ENCODE data around the gene WSCD2.

Gene WSCD2

DNA sequence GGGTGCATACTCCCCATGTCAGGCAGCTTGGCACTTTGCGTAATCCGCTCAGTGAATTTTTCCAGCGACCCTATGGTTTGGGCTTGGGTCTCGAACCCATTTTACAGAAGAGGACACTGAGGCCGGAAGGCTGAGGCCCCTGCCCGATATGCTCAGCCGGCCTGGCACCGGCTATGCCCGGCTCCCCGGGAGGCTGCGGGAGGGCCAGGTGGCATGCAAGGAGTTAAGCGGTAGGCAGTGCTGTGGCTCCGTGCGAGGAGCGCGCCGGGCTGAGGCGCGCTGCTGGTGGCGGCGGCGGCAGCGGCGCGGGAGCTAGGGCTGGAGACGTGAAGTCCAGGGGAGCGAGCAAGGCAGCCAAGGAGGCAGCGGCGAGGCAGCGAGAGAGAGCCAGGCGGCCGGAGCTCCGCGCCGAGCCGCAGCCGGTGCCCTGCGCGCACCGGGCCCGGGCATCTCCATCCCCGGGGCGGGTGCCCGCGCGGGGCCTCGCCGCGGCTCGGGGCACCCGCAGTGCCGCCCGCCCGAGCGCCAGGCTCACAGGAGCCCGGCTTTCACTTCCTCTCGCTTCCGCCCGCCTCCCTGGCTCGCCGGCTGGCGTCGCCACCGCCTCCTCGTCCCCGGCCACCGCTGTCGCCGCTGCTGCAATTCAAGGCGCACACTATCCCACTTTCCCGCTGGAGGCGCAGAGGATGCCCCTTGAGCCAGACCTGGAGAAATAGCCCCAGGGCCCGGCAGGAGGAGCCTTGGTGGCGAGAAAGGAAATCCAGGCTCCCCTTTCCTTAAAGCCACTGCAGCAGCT is at the start of gene WSCD2:
TSS of gene WSCD2 (plus strand) at position 272 of the 796 bp plus-strand sequence. CDS start 66,545 bp downstream, outside the sequence.
- H3K27ac ChIP-seq = no peak within 1 kb of the TSS
- no peak for TF ChIP-seq ZFX (IDR thresholded peaks at IDR 0.05)
- TF ChIP-seq, protein P1, sequence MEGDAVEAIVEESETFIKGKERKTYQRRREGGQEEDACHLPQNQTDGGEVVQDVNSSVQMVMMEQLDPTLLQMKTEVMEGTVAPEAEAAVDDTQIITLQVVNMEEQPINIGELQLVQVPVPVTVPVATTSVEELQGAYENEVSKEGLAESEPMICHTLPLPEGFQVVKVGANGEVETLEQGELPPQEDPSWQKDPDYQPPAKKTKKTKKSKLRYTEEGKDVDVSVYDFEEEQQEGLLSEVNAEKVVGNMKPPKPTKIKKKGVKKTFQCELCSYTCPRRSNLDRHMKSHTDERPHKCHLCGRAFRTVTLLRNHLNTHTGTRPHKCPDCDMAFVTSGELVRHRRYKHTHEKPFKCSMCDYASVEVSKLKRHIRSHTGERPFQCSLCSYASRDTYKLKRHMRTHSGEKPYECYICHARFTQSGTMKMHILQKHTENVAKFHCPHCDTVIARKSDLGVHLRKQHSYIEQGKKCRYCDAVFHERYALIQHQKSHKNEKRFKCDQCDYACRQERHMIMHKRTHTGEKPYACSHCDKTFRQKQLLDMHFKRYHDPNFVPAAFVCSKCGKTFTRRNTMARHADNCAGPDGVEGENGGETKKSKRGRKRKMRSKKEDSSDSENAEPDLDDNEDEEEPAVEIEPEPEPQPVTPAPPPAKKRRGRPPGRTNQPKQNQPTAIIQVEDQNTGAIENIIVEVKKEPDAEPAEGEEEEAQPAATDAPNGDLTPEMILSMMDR (conservative IDR thresholded peaks at IDR 0.05) = peak; percentile 10; the same call in 1 of the 2 replicates

DNA sequence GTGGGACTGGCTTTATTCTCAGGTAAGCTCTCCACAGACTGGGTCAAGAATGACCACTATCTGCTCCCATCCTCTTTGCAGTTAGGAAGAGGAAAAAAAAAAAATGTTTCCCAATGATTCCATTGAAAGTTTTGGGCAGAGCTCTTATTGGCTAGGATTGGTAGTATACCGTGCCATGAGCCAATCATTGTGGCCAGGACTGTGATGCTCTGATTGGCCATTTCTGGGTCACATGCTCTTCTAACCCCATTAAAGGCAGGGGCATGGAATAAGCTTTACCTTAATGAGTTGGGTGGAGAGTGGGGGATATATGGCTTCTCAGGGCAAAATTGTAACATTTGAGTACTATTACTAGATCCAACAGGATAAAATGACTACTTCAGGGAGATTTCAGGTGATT is 49.4 kb upstream of the WSCD2 start:
- TF ChIP-seq, protein P1 (conservative IDR thresholded peaks at IDR 0.05) = no peak
- TF ChIP-seq ZFX (IDR thresholded peaks at IDR 0.05) = no peak
- H3K27ac ChIP-seq = no peak overlapping the region

DNA sequence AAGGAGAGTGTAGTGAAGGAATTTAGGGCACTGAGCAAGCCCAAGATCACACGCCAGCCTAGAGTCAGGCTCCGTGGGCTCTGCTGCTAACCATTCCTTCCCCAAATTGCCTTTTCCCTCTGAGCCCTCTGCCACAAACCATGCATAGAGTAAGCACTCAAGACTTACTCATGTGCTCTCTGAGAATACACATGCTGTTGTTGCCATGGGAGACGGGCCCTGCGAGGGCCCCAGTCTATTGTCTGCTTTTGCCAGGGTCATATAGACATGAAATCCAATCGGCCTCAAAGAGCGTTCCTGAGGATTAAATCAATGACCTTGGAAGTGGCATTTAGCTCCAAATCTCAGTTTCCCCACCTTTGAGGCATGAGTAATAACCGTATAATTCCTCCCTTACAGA is 48.7 kb upstream of the WSCD2 start:
- H3K27ac ChIP-seq = no peak overlapping the region
- TF ChIP-seq, protein P1 (conservative IDR thresholded peaks at IDR 0.05) = no peak
- no peak for TF ChIP-seq ZFX (IDR thresholded peaks at IDR 0.05)

DNA sequence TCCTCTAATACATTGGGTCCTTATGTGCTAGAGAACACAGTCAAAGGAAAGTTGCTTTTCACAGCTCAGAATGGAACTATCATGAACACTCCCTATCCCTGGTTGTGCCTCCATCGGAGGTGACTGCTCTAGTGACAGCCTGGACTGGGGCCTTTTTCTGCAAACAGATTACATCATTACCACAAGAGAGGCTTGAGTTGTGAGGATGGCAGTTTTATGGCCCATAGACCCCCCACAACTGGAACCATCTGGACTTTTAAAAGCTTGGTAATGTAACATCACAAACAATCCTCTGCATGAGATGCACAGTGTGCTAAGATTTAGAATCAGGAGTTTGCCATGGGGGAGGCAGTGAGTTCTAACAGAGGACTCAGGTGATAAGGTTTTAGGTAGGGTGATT is 46.6 kb upstream of the WSCD2 start:
- no peak overlapping the region for H3K27ac ChIP-seq
- TF ChIP-seq ZFX (IDR thresholded peaks at IDR 0.05) = no peak
- TF ChIP-seq, protein P1 (conservative IDR thresholded peaks at IDR 0.05) = no peak

DNA sequence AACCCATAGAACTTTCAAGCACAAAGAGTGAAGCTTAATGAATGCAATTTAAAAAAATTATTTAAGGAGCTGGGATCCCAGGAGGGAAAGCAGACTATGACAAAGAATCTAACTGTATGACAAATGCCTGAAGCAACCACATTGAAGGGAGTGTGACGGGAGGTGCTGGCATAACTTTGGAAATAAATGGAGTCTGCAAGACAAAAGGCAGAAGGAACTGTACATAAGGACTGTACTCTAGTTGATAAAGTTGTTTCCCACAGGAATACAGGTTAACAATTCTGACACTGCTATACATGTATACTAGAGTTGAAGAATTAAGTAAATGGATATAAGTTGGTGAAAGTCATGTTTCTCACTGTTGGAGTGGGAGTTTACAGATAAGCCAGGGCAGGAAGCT is 41.2 kb upstream of the WSCD2 start:
- no peak for TF ChIP-seq ZFX (IDR thresholded peaks at IDR 0.05)
- TF ChIP-seq, protein P1 (conservative IDR thresholded peaks at IDR 0.05) = no peak
- H3K27ac ChIP-seq = no peak overlapping the region

DNA sequence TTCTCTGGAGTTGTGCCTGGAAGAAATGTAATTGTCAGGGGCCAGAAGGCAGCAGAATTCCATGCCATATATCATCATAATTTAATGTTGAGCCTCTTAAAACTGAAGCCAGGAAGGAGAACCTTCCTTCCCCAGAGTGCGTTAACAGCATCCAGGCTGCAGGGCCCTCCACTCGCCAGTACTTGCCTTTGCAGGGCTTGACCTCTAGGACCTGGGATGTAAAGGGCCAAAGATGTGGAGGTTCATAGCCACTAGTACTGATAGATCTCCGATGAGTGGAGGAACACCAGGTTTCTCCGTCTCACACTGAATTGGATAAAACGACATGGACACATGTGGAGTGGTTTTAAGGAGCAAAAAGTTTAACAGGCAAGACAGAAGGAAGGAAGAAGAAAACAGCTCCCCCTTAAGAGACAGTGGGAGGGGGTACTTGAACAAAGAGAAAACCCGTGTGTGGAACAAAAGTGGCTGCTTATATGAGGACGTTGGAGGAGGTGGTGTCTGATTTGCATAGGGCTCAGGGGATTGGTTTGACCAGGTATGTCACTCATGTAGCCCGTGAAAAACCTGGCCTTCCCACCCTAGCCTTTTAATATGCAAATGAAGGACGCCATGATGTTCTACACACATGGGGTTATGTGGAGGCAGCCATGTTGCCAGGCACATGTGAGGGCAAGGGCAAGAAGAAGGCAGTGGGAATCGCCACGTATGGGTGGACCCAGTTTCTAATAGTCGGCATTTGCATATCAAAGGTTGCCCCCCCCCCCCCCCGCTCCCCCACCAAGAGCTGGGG is 38.8 kb upstream of the WSCD2 start:
- TF ChIP-seq, protein P1 (conservative IDR thresholded peaks at IDR 0.05) = no peak
- TF ChIP-seq ZFX (IDR thresholded peaks at IDR 0.05) = no peak
- H3K27ac ChIP-seq = no peak overlapping the region

All from C4-2B (cell line).